Central memory CD4-positive, alpha-beta T cell (primary cell): Measurements from ENCODE around the gene PRR33.
"Not testable (repeated sequence)": the region's sequence is repeated elsewhere in the genome, so short reads cannot be mapped to it uniquely, and the experiment has no call there.

Experiments used
- DNase-seq: peaks from one replicate; pipeline ENCODE4 v3.0.0; 2022
- total RNA-seq, 3 experiments: gene quantifications; one replicate each; lab custom pipeline; 2026; lab: John Stamatoyannopoulos, UW

Gene PRR33
- 0 to 0.11 (median 0.07) reads per million in 3 experiments for total RNA-seq

DNA sequence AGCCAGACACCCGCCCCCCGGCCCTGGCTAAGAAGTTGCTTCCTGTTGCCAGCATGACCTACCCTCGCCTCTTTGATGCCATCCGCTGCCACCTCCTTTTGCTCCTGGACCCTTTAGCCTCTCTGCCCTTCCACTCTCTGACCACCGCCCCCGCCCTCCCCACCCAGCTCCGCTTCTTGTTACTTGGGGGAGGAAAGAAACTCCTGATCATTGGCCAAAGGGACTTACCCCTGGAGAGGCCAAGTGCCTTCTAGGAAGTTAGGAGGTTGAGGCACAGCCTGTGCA, at the start of gene PRR33:
Gene PRR33, minus strand, starts transcription at position 65 of the 285 bp plus-strand sequence. CDS start 1,311 bp downstream, outside the sequence.
- no peak for DNase-seq

DNA sequence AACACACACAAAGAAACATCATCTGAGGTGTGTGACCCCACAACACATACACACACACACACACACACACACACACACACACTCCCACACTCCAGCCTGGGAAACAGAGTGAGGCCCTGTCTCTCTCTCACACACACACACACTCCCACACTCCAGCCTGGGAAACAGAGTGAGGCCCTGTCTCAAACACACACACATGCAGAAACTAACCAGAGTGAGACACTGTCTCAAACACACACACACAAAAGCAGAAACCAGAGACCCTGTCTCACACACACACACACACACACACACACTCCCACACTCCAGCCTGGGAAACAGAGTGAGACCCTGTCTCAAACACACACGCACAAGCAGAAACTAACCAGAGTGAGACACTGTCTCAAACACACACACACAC, 48.1 kb upstream of the PRR33 start:
- not testable (repeated sequence) for DNase-seq

DNA sequence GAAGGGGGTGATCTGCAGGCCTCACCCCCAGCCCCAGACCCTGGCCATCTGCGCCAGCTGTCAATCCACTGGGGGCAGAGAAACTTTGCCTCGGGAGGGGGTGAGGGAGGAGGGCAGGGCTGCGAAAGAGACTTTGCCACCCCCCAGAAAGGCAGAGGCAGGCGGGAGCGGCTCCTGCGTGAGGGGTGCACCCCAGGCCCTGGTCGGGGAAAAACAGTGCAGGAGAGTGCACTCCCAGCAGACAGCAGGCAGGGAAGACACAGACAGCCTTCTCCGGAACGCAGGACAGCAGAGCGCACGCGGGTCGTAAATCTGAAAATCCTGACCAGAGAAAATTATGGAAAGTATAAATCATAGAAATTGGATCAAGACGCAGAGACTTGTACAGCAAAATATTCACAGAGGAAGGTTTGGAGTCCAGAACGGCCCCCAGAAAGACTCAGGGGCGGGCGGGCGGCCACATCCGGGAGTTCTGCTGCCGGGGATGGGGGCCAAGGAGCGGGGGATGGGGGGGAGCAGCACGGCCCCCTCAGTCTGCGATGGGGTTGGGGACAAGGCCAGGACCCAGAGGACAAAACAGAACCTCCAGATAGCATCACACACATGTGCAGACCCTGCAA, 47.4 kb upstream of the PRR33 start:
- DNase-seq, result no peak

DNA sequence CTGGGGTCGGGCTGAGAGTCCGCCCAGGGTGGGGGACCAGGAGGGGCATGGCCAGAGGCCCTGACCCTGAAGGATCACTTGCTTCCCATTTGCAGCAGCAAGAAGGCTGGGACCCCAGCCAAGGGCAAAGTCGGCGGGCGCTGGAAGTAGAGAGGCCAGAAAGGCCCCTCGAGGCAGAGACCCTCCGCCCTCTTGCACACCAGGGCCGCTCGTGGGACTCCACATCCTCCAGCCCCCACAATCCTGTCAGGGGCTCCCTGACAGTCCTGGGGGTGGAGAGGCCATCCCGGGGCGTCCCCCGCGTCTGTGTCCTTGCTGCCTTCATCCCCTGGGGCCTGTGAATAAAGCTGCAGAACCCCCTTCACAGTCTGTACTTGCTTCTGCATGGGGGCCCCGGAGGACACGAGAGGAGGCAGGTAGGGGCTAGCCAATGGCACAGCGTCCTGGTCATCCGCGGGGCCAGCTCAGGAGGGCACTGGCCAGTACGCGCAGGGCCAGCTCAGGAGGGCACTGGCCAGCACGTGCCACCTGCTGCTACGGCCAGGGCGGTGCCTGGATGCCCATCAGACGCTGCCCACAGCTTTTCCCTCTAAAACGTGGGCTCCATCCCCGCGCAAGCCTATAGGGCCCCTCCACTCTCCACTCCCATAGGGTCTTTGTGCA, 46.8 kb upstream of the PRR33 start:
- DNase-seq, result no peak

DNA sequence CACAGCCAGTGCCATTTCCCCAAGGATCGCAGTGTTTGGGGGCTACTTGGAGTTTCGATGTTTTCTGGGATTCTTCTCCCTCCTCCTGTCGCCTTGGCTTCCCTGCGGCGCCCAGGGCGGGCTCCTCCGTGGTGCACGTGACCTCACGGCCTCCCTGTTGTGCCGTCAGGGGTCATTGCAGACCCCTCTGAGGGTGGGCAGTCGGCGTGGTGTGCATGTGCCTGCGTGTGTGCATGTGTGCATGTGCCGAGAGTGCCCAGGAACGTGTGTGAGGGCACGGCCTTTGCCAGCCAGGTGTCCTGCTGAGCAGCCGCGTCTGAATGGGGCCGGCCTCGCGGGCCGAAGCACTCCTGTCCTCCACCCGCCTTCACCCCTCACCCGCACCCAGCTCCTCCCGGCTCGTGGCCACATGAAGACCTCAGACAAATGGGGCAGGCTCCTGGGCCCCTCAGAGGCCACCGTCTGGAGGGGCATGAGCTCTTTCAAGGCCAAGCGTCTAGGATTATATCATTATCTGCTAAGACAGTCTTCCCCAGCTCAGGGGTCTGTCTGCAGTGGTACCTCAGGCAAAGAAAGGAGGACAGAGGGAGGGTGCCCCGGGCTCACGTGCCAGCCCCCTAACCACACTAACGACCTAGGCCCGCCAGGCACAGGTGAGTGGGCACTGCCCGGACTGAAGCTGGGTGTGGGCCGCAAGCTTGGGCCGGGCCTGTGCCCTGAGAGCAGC, 46.1 kb upstream of the PRR33 start:
- no peak for DNase-seq

DNA sequence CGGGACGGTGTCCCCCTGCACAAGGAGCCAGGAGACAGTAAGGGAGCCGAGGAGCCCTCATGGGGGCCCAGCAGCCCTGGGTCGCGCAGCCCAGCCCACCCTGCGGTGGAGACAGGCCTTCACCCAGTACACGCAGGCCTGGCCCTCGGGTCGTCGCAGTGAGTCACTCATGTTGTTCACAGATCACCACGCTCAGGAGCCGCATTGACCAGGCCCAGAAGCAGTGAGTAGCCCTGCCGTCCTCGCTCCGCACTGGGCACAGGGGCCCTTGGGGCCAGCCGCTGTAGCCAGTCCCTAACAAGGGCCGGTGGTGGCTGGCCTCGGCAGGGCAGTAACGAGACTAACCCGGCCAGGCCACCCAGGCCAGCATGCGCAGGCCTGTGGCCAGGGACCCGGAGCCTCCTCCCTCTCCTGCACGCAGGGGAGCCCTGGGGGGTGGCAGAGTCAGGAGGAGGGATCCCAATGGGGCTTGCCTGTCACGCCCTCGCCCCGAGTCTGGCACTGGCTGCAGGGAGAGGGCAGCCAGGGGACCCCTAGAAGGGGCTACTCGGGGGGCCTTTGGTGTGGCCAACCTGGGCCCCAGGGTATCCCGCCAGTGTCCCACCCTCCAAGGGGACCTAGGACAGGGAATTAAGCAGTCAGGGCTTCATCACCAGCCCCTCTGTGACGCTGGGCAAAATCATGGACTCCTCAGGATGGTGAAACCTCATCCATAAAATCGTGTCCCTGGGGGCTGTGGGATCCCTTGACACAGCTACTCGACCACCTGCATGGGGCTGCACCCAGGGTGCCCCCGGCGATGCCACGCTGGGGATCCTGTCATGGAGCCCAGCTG, 45.3 kb upstream of the PRR33 start:
- no peak for DNase-seq

DNA sequence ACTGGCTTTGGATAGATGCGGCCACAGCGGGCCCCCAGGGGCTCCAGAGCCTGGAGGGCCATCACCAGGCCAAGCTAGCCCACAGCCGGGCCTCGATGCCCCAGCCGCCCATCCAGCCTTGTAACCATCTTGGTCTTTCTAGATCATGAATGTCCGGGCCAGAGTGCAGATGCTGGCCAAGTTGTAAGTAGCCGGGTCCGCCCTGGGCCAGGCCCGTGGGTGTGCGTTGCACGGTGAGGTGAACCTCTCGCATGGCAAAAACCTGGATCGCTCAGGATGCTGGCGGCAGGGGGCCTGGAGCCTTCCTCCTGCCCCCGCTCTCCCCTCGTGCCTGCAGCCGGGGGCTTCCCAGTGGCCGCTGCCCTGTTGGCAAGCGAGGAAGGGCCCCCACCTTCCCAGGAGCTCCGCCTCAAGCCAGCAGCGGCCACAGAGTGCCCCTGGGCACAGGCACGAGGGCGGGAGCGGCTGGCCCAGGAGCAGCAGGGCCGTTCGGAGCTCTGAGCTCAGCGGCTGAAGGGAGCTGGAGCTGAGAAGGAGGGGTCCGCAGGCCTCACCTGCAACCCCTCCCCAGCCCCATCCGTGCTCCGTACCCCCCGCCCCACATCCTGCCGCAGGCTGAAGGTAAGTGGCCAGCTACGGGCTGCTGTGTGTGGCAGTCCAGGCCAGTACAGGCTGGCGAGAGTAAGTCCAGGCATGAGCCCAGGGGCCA, 44.5 kb upstream of the PRR33 start:
- DNase-seq, result no peak

DNA sequence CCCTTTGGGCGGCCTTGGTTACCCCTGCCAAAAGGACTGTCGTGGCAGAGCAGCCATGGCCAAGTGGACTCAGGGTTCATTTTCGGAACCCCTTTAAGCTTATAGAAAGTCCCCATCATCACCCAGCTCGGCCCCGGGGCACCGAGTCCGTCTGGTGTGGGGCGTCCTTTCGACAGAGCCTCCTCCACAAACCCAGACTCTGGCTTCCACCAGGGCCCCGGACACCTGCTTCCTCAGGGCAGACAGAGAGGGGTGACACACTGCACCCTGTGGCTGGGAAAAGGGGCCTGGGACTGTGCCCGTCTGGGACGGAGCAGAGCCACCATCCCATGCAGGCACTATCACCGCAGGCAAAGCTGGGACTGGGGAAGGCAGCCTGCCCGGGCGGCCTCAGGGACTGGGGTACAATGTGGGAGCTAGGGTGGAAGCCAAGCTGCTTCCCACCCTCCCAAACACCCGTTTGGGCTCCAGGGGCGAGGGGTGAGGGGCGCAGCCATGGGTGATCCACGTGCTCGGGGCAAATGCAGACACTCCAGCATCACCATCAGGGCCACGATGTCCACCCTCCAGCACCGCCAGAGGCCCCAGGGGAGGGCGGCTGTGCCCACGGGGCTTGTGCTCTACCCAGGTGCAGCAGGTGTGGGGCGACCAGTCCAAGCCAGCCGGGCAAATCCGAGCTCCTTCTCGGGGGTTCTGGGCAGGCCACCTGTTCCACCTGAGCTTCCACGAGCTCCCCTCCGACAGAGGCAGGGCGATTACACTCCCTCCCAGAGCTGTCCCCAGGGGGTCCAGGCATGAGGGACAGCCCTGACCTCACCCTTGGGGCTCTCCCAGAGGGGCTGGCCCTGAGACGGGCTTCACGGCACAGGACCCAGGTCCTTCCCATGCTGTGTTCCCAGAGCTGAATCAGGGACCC, 43.7 kb upstream of the PRR33 start:
- no peak for DNase-seq

DNA sequence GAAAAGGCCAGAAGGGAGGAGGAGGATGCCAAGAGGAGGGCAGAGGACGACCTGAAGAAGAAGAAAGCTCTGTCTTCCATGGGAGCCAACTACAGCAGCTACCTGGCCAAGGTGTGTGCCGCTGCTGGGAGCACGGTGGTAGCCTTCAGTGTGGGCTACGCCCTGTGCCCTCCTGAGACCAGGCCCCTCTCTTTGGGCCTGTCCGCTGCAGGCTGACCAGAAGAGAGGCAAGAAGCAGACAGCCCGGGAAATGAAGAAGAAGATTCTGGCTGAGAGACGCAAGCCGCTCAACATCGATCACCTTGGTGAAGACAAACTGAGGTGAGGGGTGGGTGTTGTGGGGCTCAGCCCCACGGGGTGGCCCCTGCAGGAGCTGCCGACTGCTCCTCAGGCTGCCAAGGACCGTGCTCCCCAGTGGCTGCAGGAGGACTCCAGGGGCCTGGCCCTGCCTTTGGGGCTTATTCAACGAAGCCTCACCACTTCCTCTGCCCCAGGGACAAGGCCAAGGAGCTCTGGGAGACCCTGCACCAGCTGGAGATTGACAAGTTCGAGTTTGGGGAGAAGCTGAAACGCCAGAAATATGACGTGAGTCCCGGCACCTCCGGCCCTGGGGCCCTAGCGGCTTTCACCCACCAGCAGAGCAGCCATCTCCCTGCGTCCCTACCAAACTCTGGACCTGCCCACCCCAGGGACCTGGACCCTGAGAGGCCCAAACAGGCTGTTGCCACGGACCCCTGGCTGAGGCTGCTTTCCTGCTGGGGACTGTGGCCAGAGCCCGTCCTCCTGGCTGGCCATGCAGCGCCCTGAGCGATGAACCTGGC, 42.9 kb upstream of the PRR33 start:
- no peak for DNase-seq

DNA sequence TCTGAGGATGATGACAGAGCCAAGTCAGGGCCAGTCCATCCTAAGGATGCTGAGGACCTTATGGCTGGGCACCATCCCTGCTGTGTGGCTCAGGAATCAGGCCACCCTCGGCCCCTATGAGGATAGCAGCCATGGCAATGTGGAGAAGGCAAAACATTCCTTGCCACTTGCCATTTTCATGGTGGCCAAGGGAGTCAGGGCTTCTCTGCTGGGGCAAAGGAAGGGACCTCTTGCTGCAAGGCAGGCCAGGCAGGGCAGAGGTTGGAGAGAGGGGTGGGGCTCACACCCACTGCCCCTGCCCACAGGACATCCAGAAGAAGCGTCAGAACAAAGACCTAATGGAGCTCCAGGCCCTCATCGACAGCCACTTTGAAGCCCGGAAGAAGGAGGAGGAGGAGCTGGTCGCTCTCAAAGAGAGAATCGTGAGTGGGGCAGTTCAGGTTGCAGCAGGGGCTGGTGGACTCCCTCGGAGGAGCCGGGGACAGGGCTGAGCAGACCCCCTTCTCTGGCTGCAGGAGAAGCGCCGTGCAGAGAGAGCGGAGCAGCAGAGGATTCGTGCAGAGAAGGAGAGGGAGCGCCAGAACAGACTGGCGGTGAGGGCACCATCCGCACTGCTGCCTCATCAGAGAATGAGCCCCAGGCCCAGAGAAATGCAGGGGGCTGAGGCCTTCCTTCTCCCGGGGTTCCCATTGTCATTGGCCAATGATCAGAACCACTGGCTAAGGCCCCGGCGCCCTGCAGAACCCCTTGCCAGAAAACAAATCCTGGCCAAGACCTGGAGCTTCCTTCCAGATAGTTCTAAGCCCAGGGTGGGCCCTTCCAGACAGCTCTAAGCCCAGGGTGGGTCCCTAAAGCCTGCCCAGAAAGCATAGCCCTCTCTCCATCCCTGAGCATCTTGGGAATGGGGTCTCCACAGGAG, 42.0 kb upstream of the PRR33 start:
- DNase-seq, result no peak

DNA sequence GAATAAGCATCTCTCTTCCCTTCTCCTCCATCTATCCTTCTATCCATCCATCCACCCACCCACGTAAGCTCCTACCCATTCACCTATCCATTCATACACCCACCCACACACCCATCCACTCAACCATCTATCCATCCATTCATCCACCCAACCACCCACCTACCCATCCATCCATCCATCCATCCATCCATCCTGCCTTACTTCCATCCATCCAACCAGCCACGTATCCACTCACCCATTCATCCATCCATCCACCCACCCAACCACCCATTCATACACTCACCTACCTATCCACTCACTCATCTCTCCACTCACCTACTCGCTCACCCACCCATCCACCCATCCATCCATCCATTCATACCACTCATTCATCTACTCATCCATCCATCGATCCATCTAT, 41.0 kb upstream of the PRR33 start:
- no peak for DNase-seq

DNA sequence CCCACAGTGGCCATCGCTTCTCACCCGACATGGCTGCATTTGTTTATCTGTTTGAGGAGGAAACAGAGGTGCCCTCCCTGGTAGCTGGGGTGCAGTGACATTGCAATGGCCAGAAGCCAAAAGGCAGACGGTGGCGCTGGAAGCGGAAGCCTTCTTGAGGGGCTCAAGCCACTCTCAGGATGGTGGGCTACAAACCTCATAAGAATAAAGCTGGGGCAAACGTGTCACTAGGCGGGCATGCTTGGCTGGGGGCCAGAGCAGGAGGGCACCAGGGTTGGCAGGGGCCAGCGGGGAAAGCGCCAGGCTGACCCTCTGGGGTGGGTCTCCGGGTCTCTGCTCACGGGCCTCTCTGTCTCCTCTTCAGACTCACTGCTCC, 40.4 kb upstream of the PRR33 start:
- DNase-seq, result no peak

DNA sequence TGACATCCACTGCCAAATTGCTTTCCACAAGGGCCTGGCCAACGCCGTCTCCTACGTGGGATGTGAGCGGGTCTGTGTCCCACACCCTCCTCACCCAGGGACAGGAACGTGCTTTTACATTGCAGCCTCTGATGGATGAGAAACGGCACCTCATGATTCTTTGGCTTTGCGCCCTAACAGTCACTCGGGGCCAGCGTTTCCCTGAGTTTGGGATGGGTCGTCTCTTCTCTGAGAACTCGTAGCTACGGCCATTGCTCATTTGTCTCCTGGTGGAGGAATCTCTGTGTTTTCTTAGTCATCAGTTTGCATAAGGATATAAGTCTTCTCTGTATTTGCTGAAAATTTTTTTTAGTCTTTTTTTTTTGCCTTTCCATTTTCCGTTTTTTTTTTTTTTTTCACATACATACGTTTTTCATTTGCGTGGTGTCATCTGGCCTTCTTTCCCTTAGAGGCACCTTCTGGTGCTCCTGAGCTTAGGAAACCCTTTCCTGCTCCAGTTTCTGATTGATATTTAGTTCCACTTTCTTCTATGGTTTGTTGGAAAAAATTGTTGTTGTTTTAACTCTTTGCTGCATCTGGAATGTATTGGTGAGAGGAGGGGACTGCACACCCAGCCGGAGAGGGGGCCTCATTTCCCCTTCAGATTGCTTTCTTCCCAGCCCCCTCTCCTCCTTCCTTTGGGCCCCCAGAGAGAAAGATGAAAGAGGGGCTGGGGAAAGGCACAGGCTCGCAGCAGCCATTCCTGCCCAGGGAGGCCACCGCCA, 39.8 kb upstream of the PRR33 start:
- no peak for DNase-seq

DNA sequence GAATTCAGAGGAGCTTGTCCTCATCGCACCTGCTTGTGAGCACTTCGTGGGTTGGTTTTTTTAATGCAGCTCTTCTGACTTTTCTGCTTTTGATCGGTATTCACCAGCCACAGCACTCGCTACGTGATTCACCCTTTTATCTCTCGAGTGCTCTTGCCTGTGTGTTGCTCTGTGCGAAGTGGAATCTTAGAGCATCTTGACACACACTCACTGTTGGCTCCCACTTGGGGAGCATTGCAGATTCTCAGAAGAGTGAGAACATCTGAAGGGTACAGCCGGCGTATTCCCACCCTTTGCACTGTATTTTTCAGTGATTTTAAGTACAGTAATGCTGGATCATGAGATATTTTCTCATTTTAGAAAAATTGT, 38.8 kb upstream of the PRR33 start:
- no peak for DNase-seq

DNA sequence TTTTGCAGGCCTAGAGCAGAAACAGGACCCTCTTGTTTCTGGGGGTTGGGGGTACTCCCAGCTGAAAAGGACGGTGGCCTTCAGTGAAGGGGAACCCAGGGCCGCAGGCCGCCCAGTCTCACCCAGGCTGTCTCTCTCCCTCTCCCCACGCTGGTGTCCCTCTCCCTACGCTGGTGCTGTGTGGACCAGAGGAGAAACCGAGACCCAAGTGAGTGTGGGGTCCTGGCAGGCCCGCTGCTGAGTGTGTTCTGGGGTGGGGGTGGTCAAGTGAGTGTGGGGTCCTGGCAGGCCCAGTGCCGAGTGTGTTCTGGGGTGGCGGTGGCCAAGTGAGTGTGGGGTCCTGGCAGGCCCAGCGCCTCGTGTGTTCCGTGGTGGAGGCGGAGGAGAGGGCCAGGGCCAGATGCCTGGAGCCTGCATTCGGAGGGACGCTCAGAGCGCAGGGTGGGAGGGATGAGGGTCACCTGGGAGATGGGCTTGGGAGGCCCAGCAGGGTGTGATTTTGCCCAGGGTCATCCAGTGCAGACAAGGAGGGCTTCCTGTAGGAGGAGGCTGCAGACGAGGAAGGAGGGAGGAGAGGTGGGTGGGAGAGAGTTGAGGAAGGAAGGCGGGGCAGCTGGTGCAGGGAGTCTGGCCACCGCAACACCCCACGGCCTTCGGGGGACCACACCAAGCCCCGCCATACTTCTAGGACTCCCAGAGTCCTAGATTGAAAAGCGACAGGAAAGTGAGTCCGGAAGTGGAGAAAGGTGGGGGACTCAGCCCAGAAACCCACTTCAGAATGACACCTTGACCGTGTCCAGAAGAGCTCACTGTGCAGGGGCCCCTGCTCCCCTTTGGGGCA, 38.1 kb upstream of the PRR33 start:
- no peak for DNase-seq

DNA sequence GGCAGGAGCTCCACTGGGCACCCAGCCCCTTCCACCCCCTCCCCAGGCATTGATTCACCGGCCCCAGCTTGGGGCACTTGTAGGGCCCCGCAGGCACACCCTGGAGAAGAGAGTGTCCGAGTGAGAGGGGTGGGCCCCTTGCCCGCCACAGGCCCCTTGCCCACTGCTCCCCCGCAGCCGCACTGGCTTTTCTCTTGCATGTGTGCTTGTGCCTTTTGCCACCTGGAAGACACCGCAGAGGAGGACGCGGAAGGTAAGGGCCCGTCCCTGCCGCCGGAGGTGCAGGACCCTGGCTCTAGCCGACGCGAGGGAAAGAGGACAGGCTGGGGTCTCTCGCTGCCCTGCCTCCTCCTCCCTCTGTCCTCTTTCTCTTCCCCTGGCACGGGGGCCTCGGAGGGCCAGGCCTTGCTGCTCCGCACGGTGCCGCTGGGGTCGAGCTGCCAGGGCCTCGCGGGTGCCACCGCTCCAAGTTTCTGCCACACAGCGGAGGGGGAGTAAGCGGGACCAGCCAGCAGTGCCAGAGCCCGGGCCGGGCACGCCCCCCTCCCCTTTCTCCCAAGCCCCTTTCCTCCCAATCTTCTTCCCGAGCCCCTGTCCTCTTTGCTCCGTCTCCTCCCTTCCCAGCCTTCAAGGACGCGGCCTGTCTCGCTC, 37.3 kb upstream of the PRR33 start:
- DNase-seq, result no peak

DNA sequence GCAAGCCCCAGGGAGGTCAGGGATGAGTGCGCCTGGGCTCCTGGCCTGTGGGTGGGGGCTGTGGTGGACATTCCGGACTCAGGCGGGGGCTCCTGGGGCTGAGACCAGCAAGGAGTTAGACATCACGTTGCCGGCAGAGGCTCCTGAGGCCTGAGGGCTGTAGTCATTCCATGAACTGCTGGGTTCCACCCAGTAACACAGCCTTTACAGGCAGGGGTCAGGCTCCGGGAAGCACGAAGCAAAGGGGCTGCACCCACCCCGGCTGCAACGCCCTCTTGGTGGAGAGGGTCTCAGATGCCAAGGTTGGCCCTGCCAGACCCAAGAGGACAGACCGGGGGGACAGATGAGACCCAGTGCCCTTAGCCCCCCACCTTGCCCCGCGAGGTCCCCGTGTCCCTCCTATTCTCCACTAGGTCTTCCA, 36.8 kb upstream of the PRR33 start:
- DNase-seq, result no peak
